ENCODE results near the gene FNBP1. TPM values are rescaled to one million over a fixed set of nuclear protein-coding genes. Genes with fewer than 3 reads are reported as not detected.
A peak's percentile ranks its signal among the peaks of the same experiment; 100 is the strongest.

FNBP1 gene
- total RNA-seq, 1 donor from 2014 or later = 48.4 TPM

DNA sequence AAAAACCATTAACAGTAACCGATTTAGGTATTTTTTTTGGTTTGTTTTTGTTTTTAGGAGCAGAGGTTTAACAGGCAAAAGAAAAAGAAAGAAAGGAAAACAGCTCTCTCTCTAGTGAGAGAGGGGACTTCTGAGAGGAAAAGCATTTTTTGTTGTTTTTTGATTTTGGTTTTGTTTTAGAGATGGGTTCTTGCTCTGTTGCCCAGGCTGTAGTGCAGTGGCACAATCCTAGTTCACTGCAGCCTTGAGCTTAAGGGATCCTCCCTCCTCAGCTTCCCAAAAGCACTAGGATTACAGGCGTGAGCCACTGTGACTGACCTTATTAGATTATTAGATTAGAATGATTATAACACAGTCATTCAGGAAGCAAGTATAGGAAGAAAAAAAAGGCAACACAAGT is 197.6 kb downstream of the FNBP1 start:
- H3K27ac Mint-ChIP-seq (ENCODE audit: unreplicated experiment) = peak overlapping the region; percentile 67

DNA sequence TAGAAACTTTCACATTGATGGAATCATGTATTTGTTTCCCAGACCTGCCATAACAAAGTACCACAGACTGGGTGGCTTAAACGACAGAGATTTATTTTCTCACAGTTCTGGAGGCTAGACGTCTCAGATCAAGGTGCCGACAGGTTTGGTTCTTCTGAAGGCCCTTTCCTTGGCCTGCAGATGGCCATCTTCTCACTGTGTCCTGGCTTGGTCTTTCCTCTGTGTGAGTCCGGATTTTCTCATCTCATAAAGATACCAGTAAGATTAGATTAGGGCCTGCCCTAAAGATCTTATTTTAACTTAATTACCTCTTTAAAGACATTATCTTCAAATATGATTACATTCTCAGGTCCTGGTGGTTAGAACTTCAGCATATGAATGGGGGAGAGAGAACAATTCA is 201.9 kb downstream of the FNBP1 start:
- Mint-ChIP-seq H3K27me3 (ENCODE audit: low read depth) (no peaks in the 10 kb centered on the region), H3K9me3 (no peaks in the 10 kb centered on the region), H3K4me3 (peak overlapping the region; percentile 24), H3K36me3 (ENCODE audit: low read depth) (no peaks in the 10 kb centered on the region), H3K27ac (ENCODE audit: unreplicated experiment) (no peak overlapping the region), H3K4me1 (peaks cover 20% of the 10 kb centered on the region)
- no peak for DNase-seq (ENCODE audit: low read depth, low spot score)
- no peak for TF ChIP-seq CTCF (conservative IDR thresholded peaks at IDR 0.05)

More for the DNA sequence above, 197.6 kb downstream of the FNBP1 start:
- TF ChIP-seq CTCF (conservative IDR thresholded peaks at IDR 0.05) = no peak
- DNase-seq (ENCODE audit: low read depth, low spot score) = no peak
- no peak overlapping the region for H3K4me3 Mint-ChIP-seq
- no peaks in the 10 kb centered on the region for H3K27me3 Mint-ChIP-seq (ENCODE audit: low read depth)
- H3K4me1 Mint-ChIP-seq = peaks cover 6% of the 10 kb centered on the region
- H3K36me3 Mint-ChIP-seq (ENCODE audit: low read depth) = no peaks in the 10 kb centered on the region
- H3K9me3 Mint-ChIP-seq = no peaks in the 10 kb centered on the region

- TF ChIP-seq CTCF (conservative IDR thresholded peaks at IDR 0.05) = no peak
- H3K4me3 Mint-ChIP-seq = peak overlapping the region; percentile 31
Measured at GRCh38 chr9:129840034-129840433, 203.0 kb downstream of the FNBP1 start.

GRCh38 chr9:129839324-129840023 is 203.5 kb downstream of the FNBP1 start:
- no peak for TF ChIP-seq CTCF (conservative IDR thresholded peaks at IDR 0.05)
- no peaks in the 10 kb centered on the region for H3K27me3 Mint-ChIP-seq (ENCODE audit: low read depth)
- H3K27ac Mint-ChIP-seq (ENCODE audit: unreplicated experiment) = no peak overlapping the region
- H3K4me3 Mint-ChIP-seq = no peak overlapping the region
- H3K4me1 Mint-ChIP-seq = peaks cover 30% of the 10 kb centered on the region
- H3K36me3 Mint-ChIP-seq (ENCODE audit: low read depth) = no peaks in the 10 kb centered on the region
- H3K9me3 Mint-ChIP-seq = no peaks in the 10 kb centered on the region
- DNase-seq (ENCODE audit: low read depth, low spot score) = no peak

More at GRCh38 chr9:129840034-129840433, 203.0 kb downstream of the FNBP1 start:
- DNase-seq (ENCODE audit: low read depth, low spot score) = no peak
- Mint-ChIP-seq H3K4me1 (peaks cover 25% of the 10 kb centered on the region), H3K9me3 (no peaks in the 10 kb centered on the region), H3K27me3 (ENCODE audit: low read depth) (no peaks in the 10 kb centered on the region), H3K27ac (ENCODE audit: unreplicated experiment) (no peak overlapping the region), H3K36me3 (ENCODE audit: low read depth) (no peaks in the 10 kb centered on the region)

GRCh38 chr9:129838707-129839259 is 204.2 kb downstream of the FNBP1 start:
- no peaks in the 10 kb centered on the region for H3K36me3 Mint-ChIP-seq (ENCODE audit: low read depth)
- peak overlapping the region; percentile 29 for H3K4me3 Mint-ChIP-seq
- TF ChIP-seq CTCF (conservative IDR thresholded peaks at IDR 0.05) = no peak
- H3K9me3 Mint-ChIP-seq = no peaks in the 10 kb centered on the region
- no peak overlapping the region for H3K27ac Mint-ChIP-seq (ENCODE audit: unreplicated experiment)
- H3K27me3 Mint-ChIP-seq (ENCODE audit: low read depth) = no peaks in the 10 kb centered on the region
- no peak for DNase-seq (ENCODE audit: low read depth, low spot score)
- H3K4me1 Mint-ChIP-seq = peaks cover 37% of the 10 kb centered on the region

Small RNA genes within 50 kb of the gene (microRNA-seq; reads per million reads assigned to microRNA genes)
- not detected for gene MIR6855

Other genes starting within 250 kb of the FNBP1 start
- 16.6 and 18.0 TPM in 2 replicates for gene TOR1B, start 240.0 kb downstream of the FNBP1 start, total RNA-seq
- 36.9 and 40.5 TPM in 2 replicates for gene TOR1A, start 219.1 kb downstream of the FNBP1 start, total RNA-seq
- gene C9orf78, start 207.9 kb downstream of the FNBP1 start, total RNA-seq = 32.7 and 34.6 TPM in 2 replicates
- gene USP20, start 207.7 kb downstream of the FNBP1 start, total RNA-seq = 31.1 and 35.9 TPM in 2 replicates
- gene GPR107, start 10.7 kb upstream of the FNBP1 start, total RNA-seq = 42.8 and 43.8 TPM in 2 replicates
- 60.1 and 67.8 TPM in 2 replicates for gene NCS1, start 129.2 kb upstream of the FNBP1 start, total RNA-seq
- gene HMCN2, start 222.6 kb upstream of the FNBP1 start, total RNA-seq = 0.07 TPM in 1 of 2 replicates, not detected in the other

Data from neural crest cell (in vitro differentiated cells).